Gastroesophageal sphincter (tissue), 4 donors: ENCODE data around the gene CCDC88C. TPM values are rescaled to one million over a fixed set of nuclear protein-coding genes. Genes with fewer than 3 reads are reported as not detected.
"Not testable (repeated sequence)": the region's sequence is repeated elsewhere in the genome, so short reads cannot be mapped to it uniquely, and the experiment has no call there.

Experiments
- ATAC-seq: fragments of 150-250 bp; one replicate; pipeline ENCODE4 v1.9.1; 2016; ENCODE audit warnings: mild to moderate bottlenecking, moderate library complexity
- H3K27ac ChIP-seq, 4 donors: fragments of 200-600 bp; sonication (generic) in 3 of 4; 1 replicate in 3 of 4; 2 replicates in 1 of 4; pipeline ENCODE4 v1.5.1; 2016 to 2019
- H3K27me3 ChIP-seq: fragments of 200-600 bp; sonication (generic); one replicate; pipeline ENCODE4 v1.5.1; 2019
- H3K36me3 ChIP-seq, 2 donors: fragments of 200-600 bp; sonication (generic); one replicate each; pipeline ENCODE4 v1.5.1; 2019; ENCODE audit warnings: control low read depth in 1 of 2
- H3K4me1 ChIP-seq, 3 donors: fragments of 200-600 bp; sonication (generic); 1 replicate in 2 of 3; 2 replicates in 1 of 3; pipeline ENCODE4 v1.5.1; 2016 to 2019; ENCODE audit warnings: control low read depth in 2 of 3
- H3K4me3 ChIP-seq, 2 donors: fragments of 200-600 bp; sonication (generic); one replicate each; pipeline ENCODE4 v1.5.1; 2019; ENCODE audit warnings: mild to moderate bottlenecking in 1 of 2, moderate library complexity in 1 of 2
- H3K9me3 ChIP-seq, 3 donors: fragments of 200-600 bp; sonication (generic); one replicate each; pipeline ENCODE4 v1.5.1; 2017 to 2019; ENCODE audit warnings: control low read depth in 2 of 3
- CTCF ChIP-seq, 4 experiments: fragments of 200-600 bp in 2 of 4; fragments of 450-650 bp in 2 of 4; sonication (generic) in 1 of 4; IDR thresholded peaks; one replicate each; pipeline ENCODE4 v1.5.1; 2017 to 2019; ENCODE audit warnings: antibody characterized with exemption in 4 of 4, mild to moderate bottlenecking in 2 of 4, moderate library complexity in 2 of 4
- EP300 ChIP-seq: sonication (generic); formaldehyde crosslinking; IDR thresholded peaks from one replicate; pipeline ENCODE4 v1.6.1; 2017; ENCODE audit warnings: antibody characterized with exemption, mild to moderate bottlenecking
- POLR2A ChIP-seq, 2 donors: fragments of 450-650 bp; IDR thresholded peaks; one replicate each; pipeline ENCODE4 v1.6.1; 2017; ENCODE audit warnings: antibody characterized with exemption in 2 of 2, mild to moderate bottlenecking in 2 of 2, moderate library complexity in 1 of 2
- POLR2AphosphoS5 ChIP-seq: sonication (generic); formaldehyde crosslinking; IDR thresholded peaks from one replicate; pipeline ENCODE4 v1.6.1; 2017; ENCODE audit warnings: antibody characterized with exemption
- WGBS, 2 donors: methylation state at CpG; one replicate each; pipeline ENCODE4 v1.1.5; 2018; ENCODE audit warnings: low coverage in 1 of 2; 5-methylcytosine and 5-hydroxymethylcytosine counted together
- total RNA-seq, 4 donors: library from RNA; depleted of rRNA; stranded (reverse); fragments of >200 nt; gene quantifications; one replicate each; pipeline ENCODE4 v1.1.0, GENCODE V29; 2016

Gene CCDC88C
- total RNA-seq, 4 donors from 2014 or later, result 2.0 to 10.1 (median 4.9) TPM

GRCh38 chr14:91249841-91250616 is 167.6 kb downstream of the CCDC88C start:
- Histone ChIP-seq H3K9me3 (no peaks in the 10 kb centered on the region), H3K4me1 (peaks cover 0 to 31% (median 7%) of the 10 kb centered on the region in 3 donors), H3K36me3 (no peaks in the 10 kb centered on the region), H3K27ac (peak overlapping the region in 2 of 4 donors; percentile 32 to 43), H3K4me3 (no peak overlapping the region), H3K27me3 (no peaks in the 10 kb centered on the region)
- 51 to 83% methylated on average over 7 to 8 of the region's 10 CpGs for WGBS, 2 donors
- TF ChIP-seq POLR2A (IDR thresholded peaks at IDR 0.05), result no peak
- no peak for TF ChIP-seq POLR2AphosphoS5
- no peak for TF ChIP-seq EP300
- peak in 1 of 4 experiments; percentile 17 for TF ChIP-seq CTCF (IDR thresholded peaks at IDR 0.05)
- ATAC-seq, result no peak

- Histone ChIP-seq H3K36me3 (no peaks in the 10 kb centered on the region), H3K4me3 (no peak overlapping the region), H3K27ac (no peak overlapping the region), H3K27me3 (no peaks in the 10 kb centered on the region), H3K4me1 (peaks cover 0 to 36% (median 0%) of the 10 kb centered on the region in 3 donors), H3K9me3 (no peaks in the 10 kb centered on the region)
- TF ChIP-seq POLR2A (IDR thresholded peaks at IDR 0.05) (no peak), CTCF (IDR thresholded peaks at IDR 0.05) (no peak), POLR2AphosphoS5 (no peak), EP300 (no peak)
- 91 to 94% methylated on average over 10 to 11 of the region's 15 CpGs for WGBS, 2 donors
- ATAC-seq, result no peak
Observed at GRCh38 chr14:91246051-91246852, 171.4 kb downstream of the CCDC88C start.

- not testable (repeated sequence) for ATAC-seq, H3K4me3 ChIP-seq, H3K9me3 ChIP-seq, H3K36me3 ChIP-seq, H3K27me3 ChIP-seq
- H3K4me1 ChIP-seq, result peaks cover 0 to 30% (median 0%) of the 10 kb centered on the region in 3 donors
- peak overlapping the region in 1 of 4 donors; percentile 3 for H3K27ac ChIP-seq
- 40% methylated on average over 1 of the region's 8 CpGs; no CpG with 5 or more reads in 1 of the 2 donors for WGBS, 2 donors
Observed at GRCh38 chr14:91245616-91246015, 172.0 kb downstream of the CCDC88C start.

- H3K27ac ChIP-seq, result peak overlapping the region in 2 of 4 donors; percentile 40 to 56
Observed at GRCh38 chr14:91245029-91245428, 172.6 kb downstream of the CCDC88C start.

GRCh38 chr14:91244501-91244901 is 173.1 kb downstream of the CCDC88C start, which contains the start of gene GPR68:
GPR68 (minus strand) TSS chr14:91244704; CDS start chr14:91235050, 9,654 bp downstream.
- no peaks in the 10 kb centered on the region for H3K9me3 ChIP-seq
- 0% methylated on average over 2 of the region's 12 CpGs; no CpG with 5 or more reads in 1 of the 2 donors for WGBS, 2 donors

More at GRCh38 chr14:91245029-91245428, 172.6 kb downstream of the CCDC88C start:
- peak overlapping the region in 1 of 2 donors; percentile 32 for H3K4me3 ChIP-seq
- no peaks in the 10 kb centered on the region for H3K36me3 ChIP-seq
- no peaks in the 10 kb centered on the region for H3K27me3 ChIP-seq
- no peak for ATAC-seq
- no peak for TF ChIP-seq EP300
- H3K9me3 ChIP-seq, result no peaks in the 10 kb centered on the region
- WGBS, 2 donors, result 71 to 98% methylated on average over 2 to 4 of the region's 9 CpGs
- peaks cover 0 to 25% (median 0%) of the 10 kb centered on the region in 3 donors for H3K4me1 ChIP-seq

GRCh38 chr14:91243074-91243471 is 174.5 kb downstream of the CCDC88C start:
- H3K9me3 ChIP-seq, result no peaks in the 10 kb centered on the region
- ATAC-seq, result no peak
- peak overlapping the region in 2 of 4 donors; percentile 34 to 54 for H3K27ac ChIP-seq
- TF ChIP-seq POLR2A (IDR thresholded peaks at IDR 0.05) (no peak), POLR2AphosphoS5 (no peak), CTCF (IDR thresholded peaks at IDR 0.05) (no peak), EP300 (no peak)
- H3K27me3 ChIP-seq, result no peaks in the 10 kb centered on the region
- H3K4me1 ChIP-seq, result peaks cover 0 to 31% (median 0%) of the 10 kb centered on the region in 3 donors
- H3K36me3 ChIP-seq, result no peaks in the 10 kb centered on the region
- peak overlapping the region in 1 of 2 donors; percentile 1 for H3K4me3 ChIP-seq
- WGBS, 2 donors, result 25 to 75% methylated on average over 1 to 2 of the region's 6 CpGs

More at GRCh38 chr14:91244501-91244901, 173.1 kb downstream of the CCDC88C start, which contains the start of gene GPR68:
- no peaks in the 10 kb centered on the region for H3K27me3 ChIP-seq
- H3K36me3 ChIP-seq, result no peaks in the 10 kb centered on the region
- H3K4me1 ChIP-seq, result peaks cover 0 to 22% (median 0%) of the 10 kb centered on the region in 3 donors
- TF ChIP-seq POLR2AphosphoS5 (no peak), EP300 (no peak), POLR2A (IDR thresholded peaks at IDR 0.05) (no peak)
- peak within 1 kb of the TSS in 3 of 4 donors; percentile 26 to 56 (median 41) for H3K27ac ChIP-seq
- H3K4me3 ChIP-seq, result peak within 1 kb of the TSS in 1 of 2 donors; percentile 32
- ATAC-seq, result peak; percentile 75
